ENCODE measurements around the gene THRB.

GRCh38 chr3:24470277-24470676 is 24.4 kb downstream of the THRB start:
- no peak for TF ChIP-seq CTCF (IDR thresholded peaks at IDR 0.05; ENCODE audit: low read depth, low read length)
- no peak for TF ChIP-seq MYC (IDR thresholded peaks at IDR 0.05; ENCODE audit: low read depth, low read length)
- TF ChIP-seq POLR2A (IDR thresholded peaks at IDR 0.05; ENCODE audit: extremely low read depth, insufficient read length), result no peak
- TF ChIP-seq MAX (IDR thresholded peaks at IDR 0.05; ENCODE audit: low read depth, low read length), result no peak
